ENCODE results near the gene F2RL2. TPM values are rescaled to one million over a fixed set of nuclear protein-coding genes. Genes with fewer than 3 reads are reported as not detected.
"Not testable (repeated sequence)": the region's sequence is repeated elsewhere in the genome, so short reads cannot be mapped to it uniquely, and the experiment has no call there.

The F2RL2 gene
- total RNA-seq, 6 experiments from 2014 or later = 0.09 to 2.1 (median 1.6) TPM; not detected in 1

DNA sequence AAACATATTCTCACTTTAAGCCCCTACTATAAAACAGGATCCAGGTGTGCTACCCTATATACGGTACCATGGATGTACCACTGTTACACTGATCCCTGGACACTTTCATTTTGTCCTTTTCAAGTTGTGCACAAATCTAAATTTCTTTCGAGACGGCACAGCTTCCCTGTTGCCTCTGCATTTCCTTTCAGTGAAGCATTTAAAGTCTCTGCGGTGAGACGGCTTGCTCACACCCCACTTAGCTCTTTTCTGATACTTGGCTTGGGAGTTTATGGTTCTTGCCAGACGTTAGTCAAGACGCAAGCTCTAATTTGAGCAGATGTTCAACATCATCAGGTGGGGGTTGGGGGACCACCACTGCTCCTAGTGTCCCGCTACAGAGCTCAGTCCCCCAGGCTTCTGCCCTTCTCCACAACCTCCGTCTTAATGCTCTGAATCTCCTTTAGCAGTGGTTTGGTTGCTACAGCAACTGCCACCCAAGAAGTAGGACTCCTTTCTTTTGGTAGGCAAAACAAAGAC lies 15.8 kb downstream of the F2RL2 start:
- Histone ChIP-seq H3K27me3 (no peaks in the 10 kb centered on the region), H3K4me1 (no peaks in the 10 kb centered on the region), H3K27ac (peak overlapping the region in 1 of 3 donors; percentile 19), H3K4me3 (no peak overlapping the region), H3K9me3 (no peaks in the 10 kb centered on the region), H3K36me3 (peaks cover 0 to 42% (median 13%) of the 10 kb centered on the region in 4 donors)
- TF ChIP-seq, protein P1, sequence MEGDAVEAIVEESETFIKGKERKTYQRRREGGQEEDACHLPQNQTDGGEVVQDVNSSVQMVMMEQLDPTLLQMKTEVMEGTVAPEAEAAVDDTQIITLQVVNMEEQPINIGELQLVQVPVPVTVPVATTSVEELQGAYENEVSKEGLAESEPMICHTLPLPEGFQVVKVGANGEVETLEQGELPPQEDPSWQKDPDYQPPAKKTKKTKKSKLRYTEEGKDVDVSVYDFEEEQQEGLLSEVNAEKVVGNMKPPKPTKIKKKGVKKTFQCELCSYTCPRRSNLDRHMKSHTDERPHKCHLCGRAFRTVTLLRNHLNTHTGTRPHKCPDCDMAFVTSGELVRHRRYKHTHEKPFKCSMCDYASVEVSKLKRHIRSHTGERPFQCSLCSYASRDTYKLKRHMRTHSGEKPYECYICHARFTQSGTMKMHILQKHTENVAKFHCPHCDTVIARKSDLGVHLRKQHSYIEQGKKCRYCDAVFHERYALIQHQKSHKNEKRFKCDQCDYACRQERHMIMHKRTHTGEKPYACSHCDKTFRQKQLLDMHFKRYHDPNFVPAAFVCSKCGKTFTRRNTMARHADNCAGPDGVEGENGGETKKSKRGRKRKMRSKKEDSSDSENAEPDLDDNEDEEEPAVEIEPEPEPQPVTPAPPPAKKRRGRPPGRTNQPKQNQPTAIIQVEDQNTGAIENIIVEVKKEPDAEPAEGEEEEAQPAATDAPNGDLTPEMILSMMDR (IDR thresholded peaks at IDR 0.05) = no peak
- TF ChIP-seq POLR2A (IDR thresholded peaks at IDR 0.05) = no peak
- WGBS (ENCODE audit: insufficient coverage, low coverage, low lambda C conversion rate, missing lambda C conversion rate) = 68% methylated on average over 9 of the region's 9 CpGs
- intact Hi-C loops (cut with DNase I) = no loop called here
- no peak for DNase-seq
- ATAC-seq = peak in 1 of 4 donors; percentile 23

DNA sequence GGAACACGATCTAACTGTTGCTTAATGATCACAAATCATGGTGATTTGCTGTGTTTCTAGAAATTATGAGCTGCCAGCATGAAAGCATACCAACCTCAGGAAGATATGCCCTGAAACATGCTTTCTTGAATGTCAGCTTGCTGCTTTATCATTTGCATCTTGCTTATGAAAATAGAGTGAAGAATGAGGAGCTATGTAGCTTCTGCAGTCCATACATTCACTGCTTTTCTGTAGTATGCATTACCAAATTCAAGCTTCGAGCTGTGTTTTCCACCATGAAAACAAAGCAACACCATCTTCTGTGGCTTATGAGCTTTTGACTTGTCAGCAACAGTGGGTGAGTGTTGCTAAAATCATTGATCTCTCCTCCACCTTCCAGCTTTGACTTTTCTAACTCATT lies 16.5 kb downstream of the F2RL2 start:
- Histone ChIP-seq H3K4me3 (no peak overlapping the region), H3K36me3 (peaks cover 0 to 35% (median 13%) of the 10 kb centered on the region in 4 donors), H3K27ac (no peak overlapping the region), H3K9me3 (no peaks in the 10 kb centered on the region), H3K27me3 (no peaks in the 10 kb centered on the region), H3K4me1 (no peaks in the 10 kb centered on the region)
- intact Hi-C loops (cut with DNase I) = no loop called here
- ATAC-seq (no peak), DNase-seq (no peak)
- 79% methylated on average over 2 of the region's 2 CpGs for WGBS (ENCODE audit: insufficient coverage, low coverage, low lambda C conversion rate, missing lambda C conversion rate)
- no peak for TF ChIP-seq POLR2A (IDR thresholded peaks at IDR 0.05)
- TF ChIP-seq, protein P1 (IDR thresholded peaks at IDR 0.05) = no peak

DNA sequence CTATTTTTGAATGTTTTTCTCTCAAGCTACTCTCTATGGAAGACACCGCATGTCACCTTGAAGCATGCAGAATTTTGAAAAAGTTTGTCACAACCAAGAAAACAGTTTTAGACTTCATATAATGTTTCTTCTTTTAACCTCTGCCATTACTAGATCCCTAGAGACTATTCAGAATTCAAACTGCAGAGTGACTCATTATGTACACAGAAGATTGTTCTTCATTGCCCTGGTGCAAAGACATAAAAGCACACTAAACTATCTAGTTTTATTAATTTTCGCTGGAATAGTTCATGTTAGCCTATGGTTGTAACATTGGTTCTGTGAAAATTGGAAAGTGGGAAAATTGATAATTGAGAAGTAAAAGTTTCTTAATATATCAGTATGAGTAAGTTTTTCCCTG lies 18.4 kb downstream of the F2RL2 start:
- Histone ChIP-seq H3K36me3 (peaks cover 0 to 25% (median 12%) of the 10 kb centered on the region in 4 donors), H3K4me1 (no peaks in the 10 kb centered on the region), H3K27ac (no peak overlapping the region), H3K9me3 (no peaks in the 10 kb centered on the region), H3K4me3 (no peak overlapping the region), H3K27me3 (no peaks in the 10 kb centered on the region)
- no peak for DNase-seq
- intact Hi-C loops (cut with DNase I) = no loop called here
- TF ChIP-seq, protein P1 (IDR thresholded peaks at IDR 0.05) = no peak
- TF ChIP-seq POLR2A (IDR thresholded peaks at IDR 0.05) = no peak
- 54% methylated on average over 2 of the region's 2 CpGs for whole genome bisulfite sequencing (ENCODE audit: insufficient coverage, low coverage, low lambda C conversion rate, missing lambda C conversion rate)
- peak in 1 of 4 donors; percentile 42 for ATAC-seq

DNA sequence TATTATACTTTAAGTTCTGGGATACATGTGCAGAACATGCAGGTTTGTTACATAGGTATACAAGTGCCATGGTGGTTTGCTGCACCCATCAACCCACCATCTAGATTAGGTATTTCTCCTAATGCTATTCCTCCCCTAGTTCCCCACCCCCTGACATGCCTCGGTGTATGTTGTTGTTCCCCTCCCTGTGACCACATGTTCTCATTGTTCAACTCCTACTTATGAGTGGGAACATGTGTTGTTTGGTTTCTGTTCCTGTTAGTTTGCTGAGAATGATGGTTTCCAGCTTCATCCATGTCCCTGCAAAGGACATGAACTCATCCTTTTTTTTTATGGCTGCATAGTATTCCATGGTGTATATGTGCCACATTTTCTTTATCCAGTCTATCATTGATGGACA lies 19.2 kb downstream of the F2RL2 start:
- H3K9me3 ChIP-seq; ATAC-seq; H3K27ac ChIP-seq; intact Hi-C loops (cut with DNase I); H3K4me3 ChIP-seq; DNase-seq; H3K4me1 ChIP-seq; H3K27me3 ChIP-seq: not testable (repeated sequence)
- WGBS (ENCODE audit: insufficient coverage, low coverage, low lambda C conversion rate, missing lambda C conversion rate) = 63% methylated on average over 1 of the region's 1 CpG
- H3K36me3 ChIP-seq = peaks cover 0 to 30% (median 13%) of the 10 kb centered on the region in 4 donors

DNA sequence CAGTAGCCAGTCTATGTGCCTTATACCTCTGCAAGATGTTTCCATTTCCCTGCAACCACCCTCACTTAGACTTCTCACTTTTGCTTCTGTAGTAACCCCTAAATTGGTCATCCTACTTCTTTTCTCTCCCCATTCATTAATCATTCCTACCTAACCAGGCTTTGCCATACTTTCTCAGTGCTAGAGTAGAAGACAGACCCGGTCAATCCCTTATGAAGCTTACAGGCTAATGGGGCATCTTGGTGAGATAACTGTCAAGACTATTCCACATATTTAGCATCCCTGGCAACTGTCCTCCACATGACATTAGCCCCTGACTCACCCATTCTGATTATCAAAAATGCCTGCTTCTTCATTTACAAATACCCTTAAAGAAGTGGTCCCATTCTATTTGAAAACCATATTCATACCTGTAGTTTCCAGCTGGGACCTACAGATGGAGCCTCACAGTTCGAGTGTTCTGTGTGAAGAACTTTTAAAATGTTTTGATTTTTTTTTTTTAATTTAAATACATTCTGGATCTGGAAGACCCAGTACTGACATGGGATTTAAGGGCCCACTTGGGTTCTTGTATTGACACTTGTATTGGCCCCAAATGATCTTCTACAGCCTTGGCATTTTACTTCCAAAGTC lies 21.0 kb downstream of the F2RL2 start:
- ATAC-seq = no peak
- WGBS (ENCODE audit: insufficient coverage, low coverage, low lambda C conversion rate, missing lambda C conversion rate) = 86% methylated on average over 2 of the region's 2 CpGs

More for the DNA sequence above, 21.0 kb downstream of the F2RL2 start:
- no peak for TF ChIP-seq POLR2A (IDR thresholded peaks at IDR 0.05)
- TF ChIP-seq, protein P1 (IDR thresholded peaks at IDR 0.05) = peak in 2 of 4 donors; percentile 6 to 11
- Histone ChIP-seq H3K9me3 (no peaks in the 10 kb centered on the region), H3K4me3 (no peak overlapping the region), H3K36me3 (peaks cover 0 to 46% (median 14%) of the 10 kb centered on the region in 4 donors), H3K27me3 (no peaks in the 10 kb centered on the region), H3K4me1 (no peaks in the 10 kb centered on the region), H3K27ac (no peak overlapping the region)
- DNase-seq = no peak
- intact Hi-C loops (cut with DNase I) = no loop called here
